Spleen (tissue), 3 donors: Measurements from ENCODE around the gene RAC2.

Experiments
- POLR2A ChIP-seq, 3 donors: fragments of 450-650 bp; IDR thresholded peaks; one replicate each; pipeline ENCODE4 v1.5.1; 2017; ENCODE audit warnings: antibody characterized with exemption in 3 of 3, mild to moderate bottlenecking in 1 of 3
- POLR2AphosphoS5 ChIP-seq, 3 donors: sonication (generic); formaldehyde crosslinking; IDR thresholded peaks; one replicate each; pipeline ENCODE4 v1.5.1; 2017; ENCODE audit warnings: antibody characterized with exemption in 3 of 3

GRCh38 chr22:37273846-37274225 lies 29.8 kb upstream of the RAC2 start:
- TF ChIP-seq POLR2AphosphoS5 (IDR thresholded peaks at IDR 0.05) (no peak), POLR2A (IDR thresholded peaks at IDR 0.05) (no peak)
